Activated T-helper 9 cell treated with anti-CD3 and anti-CD28 coated beads, Interleukin-2, amount 50 U/mL, for 16 hours (primary cell): ENCODE measurements around the gene TUBB2B.

ENCODE experiments used
- DNase-seq: peaks from one replicate; pipeline ENCODE4 v3.0.0-alpha.2; 2020; ENCODE audit warnings: low read depth

TUBB2B gene

GRCh38 chr6:3232017-3232945 lies 4.8 kb upstream of the TUBB2B start:
- DNase-seq: no peak

DNA sequence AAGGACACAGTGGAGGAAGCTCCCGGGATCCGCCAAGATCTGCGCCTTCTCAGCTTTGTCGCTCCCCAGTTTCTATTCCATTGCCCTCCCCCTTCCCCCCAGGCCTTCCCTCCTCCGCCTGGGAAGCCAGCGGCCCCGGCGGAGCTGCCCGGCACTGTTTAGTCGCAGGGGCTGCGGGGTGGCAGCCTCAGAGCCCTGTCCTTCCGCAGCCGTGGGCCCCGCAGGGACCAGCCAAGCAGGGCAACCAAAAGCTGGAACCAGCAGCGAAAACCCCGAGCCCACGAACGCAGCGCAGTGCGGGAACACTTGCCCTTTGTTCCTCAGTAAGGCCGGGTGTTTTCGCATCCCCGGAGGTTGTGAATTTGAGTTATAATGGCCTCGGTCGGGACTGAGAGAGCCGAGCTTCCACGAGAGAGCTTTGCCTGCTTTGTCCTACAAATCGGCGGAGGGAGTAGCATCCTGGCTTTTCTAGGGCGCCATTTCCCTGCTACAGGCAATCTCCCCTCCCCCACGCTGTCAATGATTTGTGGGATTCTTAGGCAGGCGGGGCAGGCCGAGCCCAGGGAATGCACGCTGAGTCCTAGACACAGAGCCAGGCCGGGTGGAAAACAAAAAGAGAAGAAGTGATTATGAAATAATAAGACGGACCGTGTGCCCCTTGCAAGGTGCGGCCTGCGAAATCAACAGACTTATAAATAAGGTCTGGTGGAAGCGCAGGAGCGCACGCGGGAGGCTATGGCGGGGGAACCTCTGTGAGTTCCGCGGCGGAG lies 4.0 kb upstream of the TUBB2B start:
- DNase-seq: no peak

DNA sequence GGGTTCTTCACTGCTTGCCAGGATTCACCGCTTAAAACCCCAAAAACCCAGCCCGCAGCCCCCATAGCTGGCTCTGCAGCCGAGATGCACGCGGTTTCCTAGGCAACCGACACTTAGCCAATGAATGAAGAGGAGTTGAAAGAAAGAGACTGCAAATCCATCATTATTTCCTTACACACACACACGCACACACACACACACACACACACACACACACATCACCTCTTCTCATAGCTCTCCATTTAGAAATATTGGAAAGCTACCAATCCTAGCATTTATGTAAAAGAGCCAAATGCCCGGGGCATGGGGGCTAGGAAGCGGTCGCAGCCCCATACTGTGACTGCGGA lies 3.4 kb upstream of the TUBB2B start:
- no peak for DNase-seq

DNA sequence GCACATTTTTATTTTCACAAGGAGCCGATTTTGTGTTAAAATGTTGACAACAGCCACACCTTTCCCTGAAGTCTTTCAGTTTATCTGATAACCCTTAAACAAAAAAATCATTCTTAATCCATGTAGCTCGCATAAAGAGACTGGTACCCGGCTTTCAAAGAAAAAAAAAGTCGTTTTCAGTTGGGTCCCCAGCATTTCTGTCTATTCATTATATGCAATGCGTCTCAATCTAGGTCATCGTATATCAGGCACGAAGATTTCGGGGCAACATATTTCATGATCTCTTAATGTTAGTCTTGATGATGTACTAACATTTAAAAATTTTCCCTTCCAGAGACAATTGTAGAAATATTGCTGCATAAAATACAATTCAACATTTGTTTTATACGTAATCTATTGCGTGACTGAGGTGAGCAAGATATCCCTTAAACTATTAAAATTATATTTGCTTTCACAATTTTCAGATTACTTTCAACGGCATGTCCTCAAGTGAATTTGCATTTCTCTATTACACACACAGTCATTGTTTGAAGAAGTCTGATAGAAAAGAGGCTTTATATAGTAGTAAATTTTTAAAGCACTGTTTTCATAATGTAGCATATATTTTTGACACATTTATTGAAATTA lies 2.9 kb upstream of the TUBB2B start:
- DNase-seq: no peak

- no peak for DNase-seq
Observed at GRCh38 chr6:3229566-3230178, 2.2 kb upstream of the TUBB2B start.

DNA sequence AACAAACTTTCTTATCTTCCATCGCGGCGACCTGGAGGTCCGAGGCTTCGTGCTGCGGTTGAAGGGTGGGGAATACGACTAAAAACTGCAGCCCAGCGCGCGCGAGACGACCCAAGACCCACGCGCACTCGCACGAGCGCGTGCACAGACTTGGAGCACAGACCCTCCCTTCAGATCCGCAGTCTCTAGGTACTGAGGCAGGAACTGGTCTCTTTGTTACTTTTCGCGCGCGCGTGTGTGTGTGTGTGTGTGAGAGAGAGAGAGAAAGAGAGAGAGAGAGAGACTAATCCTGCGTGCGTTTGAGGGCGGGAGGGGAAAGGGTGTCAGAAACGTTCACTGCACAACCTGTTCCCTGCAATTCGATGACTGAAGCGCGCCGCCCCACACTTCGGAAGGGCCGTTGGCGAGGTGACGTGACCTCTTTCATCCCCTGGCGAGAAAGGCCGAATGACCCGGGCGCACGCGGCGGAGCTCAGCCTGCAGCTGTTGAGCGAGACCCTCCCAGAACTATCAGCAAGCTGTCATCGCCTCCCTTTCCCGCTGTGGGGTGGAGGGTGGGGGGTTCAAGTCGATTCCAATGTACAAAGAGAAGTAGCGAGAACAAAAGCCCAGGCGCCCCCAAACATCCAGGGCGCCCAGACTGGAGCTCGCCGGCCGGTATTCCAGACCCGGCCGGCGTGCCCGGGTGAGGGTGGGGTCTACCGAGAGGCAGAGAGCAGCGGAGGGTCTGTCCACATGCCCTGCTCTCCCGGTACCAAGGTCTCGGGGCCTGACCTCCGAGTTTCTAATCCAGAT lies 1.5 kb upstream of the TUBB2B start:
- no peak for DNase-seq

DNA sequence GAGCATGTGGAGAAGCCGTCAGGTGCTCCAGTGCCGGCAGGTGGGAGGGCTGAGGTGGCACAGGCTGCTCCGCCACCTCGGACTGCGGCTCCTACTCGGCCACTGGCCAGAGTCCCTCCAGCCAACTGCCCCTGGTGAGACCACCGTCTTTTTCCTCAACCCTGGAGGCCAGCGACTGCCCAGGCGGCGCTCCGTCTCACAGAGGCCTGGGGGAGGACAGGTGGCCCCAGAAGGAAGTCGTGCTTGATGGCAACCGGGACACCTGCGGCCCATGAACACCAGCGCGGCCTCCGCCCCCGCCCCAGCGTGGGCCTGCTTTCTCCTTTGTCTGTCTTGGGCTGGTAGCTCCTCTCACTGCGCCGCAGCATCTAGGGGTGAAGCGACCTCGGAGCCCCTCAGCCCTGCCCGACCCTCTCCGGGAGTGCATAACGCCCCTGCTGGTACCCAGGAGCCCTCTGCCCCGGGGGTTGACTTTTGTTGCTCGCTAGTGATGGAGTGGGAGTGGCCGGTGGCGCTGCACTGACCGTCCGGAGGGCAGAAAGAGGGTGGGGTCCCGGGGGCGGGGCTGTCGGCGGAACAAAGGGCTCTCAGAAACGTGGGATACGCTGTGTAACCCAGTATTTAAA lies 706 bp upstream of the TUBB2B start:
- no peak for DNase-seq

DNA sequence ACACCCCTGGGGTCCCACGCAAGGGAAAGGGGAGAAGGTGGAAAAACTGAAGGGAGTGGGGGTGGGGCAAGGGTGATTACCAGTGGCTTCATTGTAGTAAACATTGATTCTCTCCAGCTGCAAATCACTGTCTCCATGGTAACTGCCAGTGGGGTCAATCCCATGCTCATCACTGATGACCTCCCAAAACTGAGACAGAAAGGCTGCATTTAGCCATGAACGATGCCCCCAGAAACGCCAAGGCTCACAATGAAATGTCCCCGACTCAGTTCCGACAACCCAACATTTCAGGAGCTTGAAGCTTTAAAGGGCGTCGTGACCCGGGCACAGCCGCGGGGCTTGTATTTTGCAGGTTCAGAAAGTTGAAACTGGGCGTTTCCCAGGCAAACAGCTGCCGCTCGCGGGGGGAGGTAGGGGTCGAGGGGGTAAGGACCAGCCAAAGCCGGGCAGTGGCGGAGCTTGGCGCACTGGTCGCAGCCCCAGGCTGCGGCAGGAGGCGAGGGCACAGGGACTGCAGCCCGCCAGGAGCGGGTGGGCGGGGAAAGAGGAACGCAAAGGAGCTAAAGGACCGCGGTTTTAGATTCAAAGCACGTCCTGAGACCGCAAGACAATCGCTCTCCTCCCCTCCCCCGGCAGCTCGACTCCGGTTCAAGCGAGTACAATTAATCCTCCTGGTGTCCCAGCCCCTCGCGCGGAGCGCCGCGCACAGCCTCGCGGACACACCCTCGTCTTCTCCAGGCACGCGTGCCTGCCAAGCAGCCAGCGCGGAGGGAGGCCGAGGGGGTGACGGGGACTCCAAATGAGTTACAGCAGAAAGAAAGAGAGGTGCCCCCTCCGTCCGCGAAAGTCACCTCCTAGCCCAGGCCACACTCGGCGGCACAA lies 731 bp downstream of the TUBB2B start:
- no peak for DNase-seq

DNA sequence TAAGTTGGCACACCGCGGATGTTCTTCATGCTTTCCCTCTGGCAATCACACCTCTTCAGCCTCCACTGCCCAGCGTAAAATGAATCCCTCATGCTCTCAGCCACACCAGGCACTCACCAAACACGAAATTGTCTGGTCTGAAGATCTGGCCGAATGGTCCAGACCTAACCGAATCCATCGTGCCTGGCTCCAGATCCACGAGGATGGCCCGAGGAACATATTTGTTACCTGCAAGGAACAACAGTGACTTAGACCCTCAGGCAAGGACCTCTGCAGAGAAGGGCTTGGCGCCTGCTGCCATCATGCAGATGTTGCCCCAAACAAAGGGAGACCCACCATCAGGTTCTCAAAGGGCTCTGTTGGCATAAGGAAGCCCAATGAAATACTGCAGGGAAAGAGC lies 1.4 kb downstream of the TUBB2B start:
- no peak for DNase-seq

- DNase-seq: no peak
Observed at GRCh38 chr6:3222506-3223038, 4.9 kb downstream of the TUBB2B start.

GRCh38 chr6:3221578-3221977 lies 5.9 kb downstream of the TUBB2B start:
- no peak for DNase-seq

DNA sequence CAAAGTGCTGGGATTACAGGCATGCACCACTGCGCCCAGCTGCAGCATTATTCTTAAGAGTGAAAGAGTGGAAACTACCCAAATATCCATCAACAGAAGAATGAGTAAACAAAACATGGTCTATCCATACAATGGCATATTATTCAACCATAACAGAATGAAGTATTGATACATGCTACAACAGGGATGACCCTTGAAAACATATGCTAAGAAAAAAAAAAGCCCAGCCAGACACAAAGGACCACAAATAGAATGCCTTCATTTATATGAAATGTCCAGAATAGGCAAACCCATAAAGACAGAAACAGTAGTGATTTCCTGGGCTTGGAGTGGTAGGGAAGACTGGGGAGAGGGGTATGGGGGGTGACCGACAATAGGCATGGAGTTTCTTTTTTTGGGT lies 7.1 kb downstream of the TUBB2B start:
- DNase-seq: no peak

DNA sequence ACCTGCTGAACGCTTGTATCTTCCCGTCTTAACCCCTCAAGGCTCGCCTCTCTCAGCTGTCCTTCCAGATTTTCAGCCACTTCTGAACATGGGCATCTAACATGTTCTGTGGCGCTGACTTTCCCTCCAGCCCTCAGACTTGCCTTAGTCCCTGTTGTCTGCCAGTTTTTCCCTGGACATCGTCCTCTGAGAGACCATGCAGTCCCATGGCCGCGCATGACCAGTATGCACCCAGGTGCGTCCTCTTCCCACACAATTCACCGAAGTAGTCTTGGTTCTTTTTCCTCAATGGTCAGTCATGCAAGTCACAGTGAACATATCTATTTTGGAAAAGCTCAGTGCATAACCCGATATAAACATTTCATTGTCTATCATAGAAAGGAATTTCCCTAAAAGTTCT lies 9.2 kb downstream of the TUBB2B start:
- no peak for DNase-seq

DNA sequence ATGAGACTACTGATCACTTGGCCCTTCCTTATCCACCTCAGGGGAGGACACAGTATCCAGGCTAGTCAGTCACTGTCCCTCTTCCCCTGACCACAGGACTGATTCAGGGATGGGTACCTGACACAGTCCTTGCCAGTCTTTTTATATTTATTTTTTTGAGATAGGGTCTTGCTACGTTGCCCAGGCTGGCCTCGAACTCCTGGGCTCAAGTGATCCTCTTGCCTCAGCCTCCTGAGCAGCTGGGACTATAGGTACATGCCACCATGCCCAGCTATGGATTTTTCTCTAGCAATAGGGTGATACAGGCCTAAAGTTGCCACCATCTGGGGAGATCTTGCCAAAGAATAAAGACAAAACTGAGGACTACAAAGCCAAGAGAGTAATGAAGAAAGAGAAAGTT lies 10.2 kb downstream of the TUBB2B start:
- DNase-seq: no peak

GRCh38 chr6:3214898-3215297 lies 12.6 kb downstream of the TUBB2B start:
- DNase-seq: no peak

- DNase-seq: no peak
Observed at GRCh38 chr6:3213334-3213695, 14.1 kb downstream of the TUBB2B start.

DNA sequence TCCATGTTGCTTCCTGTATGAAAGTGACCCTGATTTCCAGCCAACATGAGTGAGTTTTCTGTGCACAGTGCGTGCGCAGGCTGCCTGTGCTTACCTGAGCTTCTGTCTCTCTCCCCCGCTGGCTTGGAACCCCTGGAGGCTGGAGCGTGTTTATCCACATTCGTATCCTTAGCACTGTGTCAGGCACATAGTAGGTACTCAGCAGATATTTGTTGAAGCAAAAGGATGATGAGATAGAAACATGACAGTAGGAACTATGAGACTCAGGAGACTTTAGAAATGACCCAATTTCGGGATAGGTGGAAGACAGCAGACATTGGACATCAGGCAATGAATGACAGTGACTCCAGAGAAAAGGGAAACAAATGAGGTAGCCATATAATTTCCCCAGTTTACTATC lies 15.2 kb downstream of the TUBB2B start:
- DNase-seq: no peak

- no peak for DNase-seq
Observed at GRCh38 chr6:3211681-3212080, 15.8 kb downstream of the TUBB2B start.

- no peak for DNase-seq
Observed at GRCh38 chr6:3210024-3210610, 17.3 kb downstream of the TUBB2B start.
